Ishikawa (cell line): ENCODE measurements around the gene SASH1.

ENCODE experiments used
- CEBPB ChIP-seq: IDR thresholded peaks from 2 replicates; pipeline ENCODE4 v1.6.1; 2012
- EP300 ChIP-seq: IDR thresholded peaks from 2 replicates; pipeline ENCODE4 v1.6.1; 2012; ENCODE audit warnings: borderline replicate concordance
- RAD21 ChIP-seq: IDR thresholded peaks from 2 replicates; pipeline ENCODE4 v1.6.1; 2012; ENCODE audit warnings: low read depth
- TAF1 ChIP-seq: IDR thresholded peaks from 2 replicates; pipeline ENCODE4 v1.6.1; 2012; ENCODE audit warnings: low read depth, mild to moderate bottlenecking
- TEAD4 ChIP-seq: IDR thresholded peaks from 2 replicates; pipeline ENCODE4 v1.6.1; 2012

DNA sequence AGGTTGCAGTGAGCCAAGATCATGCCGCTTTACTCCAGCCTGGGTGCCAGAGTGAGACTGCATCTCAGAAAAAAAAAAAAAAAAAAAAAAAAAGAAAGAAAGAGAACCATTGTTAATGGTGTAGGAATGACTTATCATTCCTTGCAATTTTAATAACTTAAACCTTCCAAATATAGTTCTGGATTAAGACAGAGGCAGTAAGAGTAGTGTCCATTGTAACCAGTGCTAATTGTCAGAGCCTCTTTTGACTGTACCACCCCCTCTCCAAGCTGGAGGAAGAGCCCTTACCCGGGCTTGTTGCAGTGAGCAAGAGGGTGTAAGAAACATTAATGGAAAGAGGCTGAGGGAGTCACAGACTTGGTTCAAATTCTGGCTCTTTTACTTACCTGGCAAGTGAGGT lies 53.8 kb downstream of the SASH1 start:
- TF ChIP-seq TAF1 (no peak), RAD21 (no peak), CEBPB (no peak), EP300 (no peak), TEAD4 (no peak)
